GM12878 (cell line): ENCODE data around the gene LIG1. TPM values are rescaled to one million over a fixed set of nuclear protein-coding genes. Genes with fewer than 3 reads are reported as not detected.

ENCODE experiments used
- ATF7 ChIP-seq: fragments of 450-650 bp; IDR thresholded peaks from 2 replicates; pipeline ENCODE4 v1.6.1; 2016; ENCODE audit warnings: low read depth, mild to moderate bottlenecking
- CEBPB ChIP-seq, 2 experiments: fragments of 150-350 bp in 1 of 2; IDR thresholded peaks; 2 replicates each; pipeline ENCODE4 v1.6.1; 2012 to 2014; ENCODE audit warnings: low read depth in 2 of 2, low read length in 2 of 2, borderline replicate concordance in 1 of 2, inconsistent platforms in 1 of 2
- CHD1 ChIP-seq: IDR thresholded peaks from 2 replicates; pipeline ENCODE4 v1.6.1; 2012; ENCODE audit warnings: low read depth, low read length, improper control_type of control experiment
- CHD2 ChIP-seq: IDR thresholded peaks from 2 replicates; pipeline ENCODE4 v1.6.1; 2011; ENCODE audit warnings: low read depth, low read length, improper control_type of control experiment, borderline replicate concordance
- DPF2 ChIP-seq: fragments of 450-650 bp; IDR thresholded peaks from 2 replicates; pipeline ENCODE4 v1.6.1; 2017; ENCODE audit warnings: mild to moderate bottlenecking
- E2F4 ChIP-seq: IDR thresholded peaks from 2 replicates; pipeline ENCODE4 v1.6.1; 2012; ENCODE audit warnings: low read depth, low read length, improper control_type of control experiment
- FOXM1 ChIP-seq: IDR thresholded peaks from 2 replicates; pipeline ENCODE4 v1.6.1; 2012; ENCODE audit warnings: low read depth, mild to moderate bottlenecking, inconsistent platforms, low read length, moderate library complexity
- HDAC2 ChIP-seq: fragments of 200-600 bp; sonication (generic); IDR thresholded peaks from 2 replicates; pipeline ENCODE4 v1.6.1; 2017
- IRF4 ChIP-seq: IDR thresholded peaks from 2 replicates; pipeline ENCODE4 v1.6.1; 2011; ENCODE audit warnings: low read depth, low read length
- MEF2A ChIP-seq: IDR thresholded peaks from 2 replicates; pipeline ENCODE4 v1.6.1; 2011; ENCODE audit warnings: low read depth, mild to moderate bottlenecking, low read length, moderate library complexity; ENCODE audit not compliant: insufficient read depth
- MYB ChIP-seq: fragments of 150-350 bp; IDR thresholded peaks from 2 replicates; pipeline ENCODE4 v1.6.1; 2014; ENCODE audit warnings: mild to moderate bottlenecking, low read depth, low read length, borderline replicate concordance
- POLR2AphosphoS5 ChIP-seq: IDR thresholded peaks from 2 replicates; pipeline ENCODE4 v1.6.1; 2011; ENCODE audit warnings: mild to moderate bottlenecking, low read length, inconsistent platforms
- TAF1 ChIP-seq: IDR thresholded peaks from 2 replicates; pipeline ENCODE4 v1.6.1; 2011; ENCODE audit warnings: mild to moderate bottlenecking, low read depth, low read length, borderline replicate concordance
- USF1 ChIP-seq: IDR thresholded peaks from 2 replicates; pipeline ENCODE4 v1.6.1; 2011; ENCODE audit warnings: borderline replicate concordance, low read depth, mild to moderate bottlenecking, moderate library complexity, mixed read lengths, low read length; ENCODE audit not compliant: insufficient read depth; ENCODE audit errors: extremely low read length
- YBX1 ChIP-seq: fragments of 450-650 bp; IDR thresholded peaks from 2 replicates; pipeline ENCODE4 v1.6.1; 2016; ENCODE audit warnings: antibody characterized with exemption
- ZBTB11 ChIP-seq: fragments of 450-650 bp; formaldehyde crosslinking; IDR thresholded peaks from 2 replicates; pipeline ENCODE4 v1.5.0; 2022; ENCODE audit warnings: mild to moderate bottlenecking, missing genetic modification characterization
- ZNF217 ChIP-seq: fragments of 450-650 bp; IDR thresholded peaks from 2 replicates; pipeline ENCODE4 v1.6.1; 2017; ENCODE audit warnings: antibody characterized with exemption, mild to moderate bottlenecking
- ZNF622 ChIP-seq: fragments of 450-650 bp; IDR thresholded peaks from 2 replicates; pipeline ENCODE4 v1.6.1; 2017; ENCODE audit warnings: mild to moderate bottlenecking, inconsistent platforms
- polyA plus RNA-seq, 11 experiments: library from polyadenylated mRNA; depleted of rRNA in 4 of 11; unstranded in 6 of 11; stranded (reverse) in 5 of 11; fragments of >200 nt; fragmentation: Nextera tagmentation in 4 of 11; fragmentation: Illumina TruSeq in 1 of 11; extraction: Ambion mirVana in 4 of 11; extraction: Trizol in 1 of 11; gene quantifications; 1 replicate in 1 of 11; 2 replicates in 10 of 11; pipeline versions ENCODE4 v1.2.1 to v1.2.3, GENCODE V29; 2011 to 2016; ENCODE audit warnings: inconsistent platforms in 2 of 11, missing spikeins in 2 of 11, low read depth in 1 of 11
- total RNA-seq, 4 experiments: library from RNA; depleted of rRNA in 3 of 4; stranded (reverse); fragments of >200 nt in 3 of 4; fragmentation: Illumina TruSeq in 1 of 4; extraction: Trizol in 1 of 4; gene quantifications; 2 replicates each; pipeline versions ENCODE4 v1.2.1 to v1.2.3, GENCODE V29; 2013 to 2021
- TF ChIP-seq, protein P1 (sequence below): fragments of 150-350 bp; IDR thresholded peaks from 2 replicates; pipeline ENCODE4 v1.6.1; 2014; ENCODE audit warnings: mild to moderate bottlenecking, low read depth, low read length

Gene LIG1
- total and polyA plus RNA-seq, 10 of the 15 experiments (the other 5 are each of a cell fraction or from before 2014, with no cell fraction given) = 7.8 to 117 (median 73.7) TPM

DNA sequence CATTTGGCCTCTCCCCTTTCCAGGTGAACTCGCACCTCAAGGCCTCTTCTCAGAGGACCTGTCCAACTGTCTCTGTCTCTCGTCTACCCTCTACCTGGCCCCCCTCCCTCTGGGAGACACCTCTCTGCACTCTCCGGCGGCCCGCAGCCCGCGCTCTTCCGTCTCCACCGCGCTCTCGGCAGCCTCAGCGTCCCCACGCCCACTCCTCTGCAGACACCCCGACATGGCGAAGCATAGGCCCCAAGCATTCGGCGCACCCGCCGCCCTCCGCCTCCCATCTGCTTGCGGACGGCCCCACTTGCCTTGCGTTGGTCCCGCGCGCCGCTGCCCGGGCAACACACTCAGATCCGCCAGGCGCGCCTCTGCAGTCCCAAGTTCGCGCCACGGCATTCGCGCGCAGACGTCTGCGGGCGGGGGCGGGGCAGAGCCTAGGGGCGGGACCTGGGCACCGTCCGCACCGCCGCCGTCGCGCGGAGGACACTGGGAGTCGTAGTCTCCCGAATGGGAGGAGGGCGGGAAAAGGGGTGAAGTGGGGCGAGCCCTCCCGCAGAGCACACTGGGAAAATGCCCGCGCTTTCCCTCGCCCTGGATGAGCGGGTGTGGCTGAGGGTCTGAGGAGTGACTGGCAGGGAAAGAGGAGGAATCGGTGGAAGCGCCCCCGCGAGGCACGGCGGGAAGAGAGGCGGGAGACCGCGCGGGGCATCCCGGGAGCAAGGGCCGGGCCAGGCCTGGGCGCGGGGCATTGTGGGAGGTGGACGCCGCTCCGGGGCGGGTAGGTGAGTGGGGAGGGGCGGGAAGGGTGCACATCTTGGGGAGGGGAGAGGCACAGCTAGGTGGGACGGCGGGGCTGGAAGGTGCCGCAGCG is at the start of gene LIG1, which contains the start of gene ZSWIM9 (continued):
- peak; percentile 23; the same call in 1 of the 2 replicates for TF ChIP-seq TAF1
- TF ChIP-seq MYB = no peak
- no peak for TF ChIP-seq ZNF622
- no peak for TF ChIP-seq ZNF217
- TF ChIP-seq MEF2A = no peak
- TF ChIP-seq POLR2AphosphoS5 = no peak; the same call in 1 of the 2 replicates
- TF ChIP-seq IRF4 = no peak
- TF ChIP-seq CHD1 = no peak
- TF ChIP-seq, protein P1, sequence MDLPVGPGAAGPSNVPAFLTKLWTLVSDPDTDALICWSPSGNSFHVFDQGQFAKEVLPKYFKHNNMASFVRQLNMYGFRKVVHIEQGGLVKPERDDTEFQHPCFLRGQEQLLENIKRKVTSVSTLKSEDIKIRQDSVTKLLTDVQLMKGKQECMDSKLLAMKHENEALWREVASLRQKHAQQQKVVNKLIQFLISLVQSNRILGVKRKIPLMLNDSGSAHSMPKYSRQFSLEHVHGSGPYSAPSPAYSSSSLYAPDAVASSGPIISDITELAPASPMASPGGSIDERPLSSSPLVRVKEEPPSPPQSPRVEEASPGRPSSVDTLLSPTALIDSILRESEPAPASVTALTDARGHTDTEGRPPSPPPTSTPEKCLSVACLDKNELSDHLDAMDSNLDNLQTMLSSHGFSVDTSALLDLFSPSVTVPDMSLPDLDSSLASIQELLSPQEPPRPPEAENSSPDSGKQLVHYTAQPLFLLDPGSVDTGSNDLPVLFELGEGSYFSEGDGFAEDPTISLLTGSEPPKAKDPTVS = no peak
- TF ChIP-seq YBX1 = no peak
- TF ChIP-seq DPF2 = peak; percentile 67
- no peak for TF ChIP-seq USF1
- peak; percentile 88 for TF ChIP-seq E2F4
- no peak for TF ChIP-seq HDAC2
- TF ChIP-seq CEBPB (IDR thresholded peaks at IDR 0.05; ENCODE audit: borderline replicate concordance in 1 of 2, low read depth in 2 of 2, low read length in 2 of 2) = no peak
- TF ChIP-seq ATF7 = peak; percentile 20; the same call in 1 of the 2 replicates
- TF ChIP-seq ZBTB11 (CRISPR knock-in tag) = no peak
- no peak for TF ChIP-seq FOXM1
- peak; percentile 70; the same call in 1 of the 2 replicates for TF ChIP-seq CHD2
